ENCODE data around the gene SMAP1.
"Not testable (repeated sequence)": the region's sequence is repeated elsewhere in the genome, so short reads cannot be mapped to it uniquely, and the experiment has no call there.

Gene SMAP1

GRCh38 chr6:70684794-70685493 lies 17.3 kb downstream of the SMAP1 start:
- no peak for DNase-seq

- DNase-seq: no peak
These were observed 18.0 kb downstream of the SMAP1 start for GRCh38 chr6:70685494-70686180.

- DNase-seq: no peak
These were observed 19.0 kb downstream of the SMAP1 start for GRCh38 chr6:70686548-70687133.

GRCh38 chr6:70693887-70694286 lies 26.2 kb downstream of the SMAP1 start:
- DNase-seq: no peak

- DNase-seq: no peak
These were observed 26.7 kb downstream of the SMAP1 start for GRCh38 chr6:70694371-70694770.

GRCh38 chr6:70700922-70701876 lies 33.5 kb downstream of the SMAP1 start:
- DNase-seq: no peak

GRCh38 chr6:70705772-70706171 lies 38.1 kb downstream of the SMAP1 start:
- no peak for DNase-seq

GRCh38 chr6:70706491-70707123 lies 38.9 kb downstream of the SMAP1 start:
- no peak for DNase-seq

- no peak for DNase-seq
These were observed 40.2 kb downstream of the SMAP1 start for GRCh38 chr6:70707893-70708292.

GRCh38 chr6:70708448-70708847 lies 40.8 kb downstream of the SMAP1 start:
- no peak for DNase-seq

GRCh38 chr6:70709826-70710225 lies 42.1 kb downstream of the SMAP1 start:
- DNase-seq: no peak

GRCh38 chr6:70714716-70715257 lies 47.1 kb downstream of the SMAP1 start:
- no peak for DNase-seq

GRCh38 chr6:70717038-70717801 lies 49.5 kb downstream of the SMAP1 start:
- no peak for DNase-seq

GRCh38 chr6:70724524-70724923 lies 56.8 kb downstream of the SMAP1 start:
- no peak for DNase-seq

- DNase-seq: no peak
These were observed 58.2 kb downstream of the SMAP1 start for GRCh38 chr6:70725817-70726415.

GRCh38 chr6:70734381-70734780 lies 66.7 kb downstream of the SMAP1 start:
- no peak for DNase-seq

- no peak for DNase-seq
These were observed 67.3 kb downstream of the SMAP1 start for GRCh38 chr6:70734979-70735378.

- DNase-seq: no peak
These were observed 67.8 kb downstream of the SMAP1 start for GRCh38 chr6:70735513-70735912.

- DNase-seq: no peak
These were observed 70.3 kb downstream of the SMAP1 start for GRCh38 chr6:70738028-70738427.

GRCh38 chr6:70739534-70739933 lies 71.9 kb downstream of the SMAP1 start:
- no peak for DNase-seq

- not testable (repeated sequence) for DNase-seq
These were observed 73.1 kb downstream of the SMAP1 start for GRCh38 chr6:70740746-70741145.
